Cardiac fibroblast (primary cell): ENCODE measurements around the gene SUPT5H.
A peak's percentile ranks its signal among the peaks of the same experiment; 100 is the strongest.

Source experiments
- DNase-seq, 2 donors: peaks; one replicate each; pipeline versions ENCODE4 v3.0.0 to v3.0.0-alpha.2; 2010; ENCODE audit warnings: low read depth in 2 of 2
- H3K4me3 ChIP-seq, 2 donors: replicated peaks in 1 of 2; 1 replicate in 1 of 2; 2 replicates in 1 of 2; pipeline ENCODE4 v1.5.1; 2011; ENCODE audit warnings: low read depth in 2 of 2, low read length in 2 of 2, mild to moderate bottlenecking in 2 of 2, moderate library complexity in 1 of 2
- TF ChIP-seq, protein P1 (sequence below): IDR thresholded peaks from one replicate; pipeline ENCODE4 v1.5.1; 2011; ENCODE audit warnings: low read depth, mild to moderate bottlenecking, low read length, inconsistent platforms

SUPT5H gene

GRCh38 chr19:39427707-39428106 is 17.7 kb upstream of the SUPT5H start:
- TF ChIP-seq, protein P1, sequence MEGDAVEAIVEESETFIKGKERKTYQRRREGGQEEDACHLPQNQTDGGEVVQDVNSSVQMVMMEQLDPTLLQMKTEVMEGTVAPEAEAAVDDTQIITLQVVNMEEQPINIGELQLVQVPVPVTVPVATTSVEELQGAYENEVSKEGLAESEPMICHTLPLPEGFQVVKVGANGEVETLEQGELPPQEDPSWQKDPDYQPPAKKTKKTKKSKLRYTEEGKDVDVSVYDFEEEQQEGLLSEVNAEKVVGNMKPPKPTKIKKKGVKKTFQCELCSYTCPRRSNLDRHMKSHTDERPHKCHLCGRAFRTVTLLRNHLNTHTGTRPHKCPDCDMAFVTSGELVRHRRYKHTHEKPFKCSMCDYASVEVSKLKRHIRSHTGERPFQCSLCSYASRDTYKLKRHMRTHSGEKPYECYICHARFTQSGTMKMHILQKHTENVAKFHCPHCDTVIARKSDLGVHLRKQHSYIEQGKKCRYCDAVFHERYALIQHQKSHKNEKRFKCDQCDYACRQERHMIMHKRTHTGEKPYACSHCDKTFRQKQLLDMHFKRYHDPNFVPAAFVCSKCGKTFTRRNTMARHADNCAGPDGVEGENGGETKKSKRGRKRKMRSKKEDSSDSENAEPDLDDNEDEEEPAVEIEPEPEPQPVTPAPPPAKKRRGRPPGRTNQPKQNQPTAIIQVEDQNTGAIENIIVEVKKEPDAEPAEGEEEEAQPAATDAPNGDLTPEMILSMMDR, result no peak
- DNase-seq, result no peak
- H3K4me3 ChIP-seq, result no peak overlapping the region

- TF ChIP-seq, protein P1, result no peak
- no peak overlapping the region for H3K4me3 ChIP-seq
- DNase-seq, result peak; percentile 72 to 95
Measured at GRCh38 chr19:39428283-39429112, 16.9 kb upstream of the SUPT5H start.

- DNase-seq, result peak; percentile 95 to 99
- TF ChIP-seq, protein P1, result no peak
- peak overlapping the region in 1 of 2 donors; percentile 10 for H3K4me3 ChIP-seq
Measured at GRCh38 chr19:39430675-39431593, 14.4 kb upstream of the SUPT5H start.

- H3K4me3 ChIP-seq, result no peak overlapping the region
- TF ChIP-seq, protein P1, result no peak
- no peak for DNase-seq
Measured at GRCh38 chr19:39432677-39433025, 12.7 kb upstream of the SUPT5H start.

DNA sequence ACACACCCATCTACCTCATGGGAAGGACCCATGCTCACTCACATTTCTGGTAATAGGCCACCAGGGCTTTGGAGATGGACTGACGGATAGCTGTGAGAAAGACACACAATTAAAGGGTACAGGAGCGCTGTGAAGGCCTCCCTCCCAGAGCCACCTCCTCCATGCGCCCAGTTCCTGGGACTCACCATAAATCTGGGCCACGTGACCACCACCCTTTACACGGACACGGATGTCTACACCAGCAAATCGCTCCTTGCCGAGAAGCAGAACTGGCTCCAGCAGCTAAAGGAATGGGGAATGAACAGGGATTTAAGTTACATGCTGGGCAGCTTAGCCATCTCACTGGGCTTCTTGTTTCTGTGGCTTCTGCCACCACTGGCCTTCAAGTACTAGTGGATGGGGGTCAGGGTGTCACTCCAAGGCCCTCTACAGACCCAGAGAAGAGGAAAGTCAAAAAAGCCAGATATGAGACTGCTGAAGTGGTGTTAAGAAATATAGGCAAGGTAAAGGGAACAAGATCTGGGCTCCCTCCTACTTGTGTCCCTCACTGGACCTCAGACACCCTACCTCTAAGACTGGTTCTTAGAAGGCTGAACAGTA is 11.8 kb upstream of the SUPT5H start:
- TF ChIP-seq, protein P1, result no peak
- no peak for DNase-seq
- H3K4me3 ChIP-seq, result no peak overlapping the region
